BLaER1 (cell line): ENCODE data around the gene PRIMPOL.

Experiments used
- H3K27ac ChIP-seq: shearing (Covaris generic); formaldehyde crosslinking; 2 replicates; pipeline ENCODE4 v1.8.1; 2022
- H3K27me3 ChIP-seq: shearing (Covaris generic); formaldehyde crosslinking; 2 replicates; pipeline ENCODE4 v1.8.1; 2022
- H3K36me3 ChIP-seq: shearing (Covaris generic); formaldehyde crosslinking; 2 replicates; pipeline ENCODE4 v1.8.1; 2022
- H3K4me1 ChIP-seq: shearing (Covaris generic); formaldehyde crosslinking; 2 replicates; pipeline ENCODE4 v1.8.1; 2022
- H3K4me2 ChIP-seq: shearing (Covaris generic); formaldehyde crosslinking; 2 replicates; pipeline ENCODE4 v1.8.1; 2022
- H3K4me3 ChIP-seq: shearing (Covaris generic); formaldehyde crosslinking; 2 replicates; pipeline ENCODE4 v1.8.1; 2022
- H3K9ac ChIP-seq: shearing (Covaris generic); formaldehyde crosslinking; 2 replicates; pipeline ENCODE4 v1.8.1; 2022
- H3K9me3 ChIP-seq: shearing (Covaris generic); formaldehyde crosslinking; 2 replicates; pipeline ENCODE4 v1.8.1; 2022
- H4K20me1 ChIP-seq: shearing (Covaris generic); formaldehyde crosslinking; 2 replicates; pipeline ENCODE4 v1.8.1; 2022
- Cebpa-rat ChIP-seq: shearing (Covaris generic); IDR thresholded peaks from 2 replicates; pipeline ENCODE4 v1.8.1; 2022

PRIMPOL gene

GRCh38 chr4:184699941-184700340 lies 50.4 kb downstream of the PRIMPOL start:
- H3K4me2 ChIP-seq, result no peak overlapping the region
- H3K4me1 ChIP-seq, result no peaks in the 10 kb centered on the region
- H3K27me3 ChIP-seq, result no peaks in the 10 kb centered on the region
- no peaks in the 10 kb centered on the region for H3K9me3 ChIP-seq
- H3K4me3 ChIP-seq, result no peak overlapping the region
- no peaks in the 10 kb centered on the region for H4K20me1 ChIP-seq
- H3K9ac ChIP-seq, result no peak overlapping the region
- no peak for TF ChIP-seq Cebpa-rat
- H3K27ac ChIP-seq, result no peak overlapping the region
- H3K36me3 ChIP-seq, result peaks cover 98% of the 10 kb centered on the region

- Histone ChIP-seq H3K9ac (no peak overlapping the region), H4K20me1 (peaks cover 4% of the 10 kb centered on the region; the same call in 1 of the 2 replicates), H3K9me3 (no peaks in the 10 kb centered on the region), H3K27ac (no peak overlapping the region), H3K36me3 (peaks cover 100% of the 10 kb centered on the region), H3K27me3 (no peaks in the 10 kb centered on the region), H3K4me2 (no peak overlapping the region), H3K4me1 (no peaks in the 10 kb centered on the region), H3K4me3 (no peak overlapping the region)
- no peak for TF ChIP-seq Cebpa-rat
These were observed 52.6 kb downstream of the PRIMPOL start for GRCh38 chr4:184702114-184702513.

- TF ChIP-seq Cebpa-rat, result no peak
- Histone ChIP-seq H3K36me3 (peaks cover 91% of the 10 kb centered on the region), H4K20me1 (peaks cover 9% of the 10 kb centered on the region; the same call in 1 of the 2 replicates), H3K27ac (no peak overlapping the region), H3K27me3 (no peaks in the 10 kb centered on the region), H3K4me1 (no peaks in the 10 kb centered on the region), H3K4me3 (no peak overlapping the region), H3K4me2 (no peak overlapping the region), H3K9me3 (peaks cover 7% of the 10 kb centered on the region; the same call in 1 of the 2 replicates), H3K9ac (no peak overlapping the region)
These were observed 56.2 kb downstream of the PRIMPOL start for GRCh38 chr4:184705692-184706091.

- no peaks in the 10 kb centered on the region for H3K4me1 ChIP-seq
- H3K36me3 ChIP-seq, result peaks cover 91% of the 10 kb centered on the region
- peaks cover 9% of the 10 kb centered on the region; the same call in 1 of the 2 replicates for H4K20me1 ChIP-seq
- H3K9ac ChIP-seq, result no peak overlapping the region
- H3K4me2 ChIP-seq, result no peak overlapping the region
- H3K9me3 ChIP-seq, result peaks cover 7% of the 10 kb centered on the region; the same call in 1 of the 2 replicates
- no peaks in the 10 kb centered on the region for H3K27me3 ChIP-seq
- H3K27ac ChIP-seq, result no peak overlapping the region
- no peak for TF ChIP-seq Cebpa-rat
- H3K4me3 ChIP-seq, result no peak overlapping the region
These were observed 56.9 kb downstream of the PRIMPOL start for GRCh38 chr4:184706453-184706852.

GRCh38 chr4:184712322-184712721 lies 62.8 kb downstream of the PRIMPOL start:
- 0 out of 2 replicates have a peak, but pooled peaks cover 5% of the 10 kb centered on the region for H4K20me1 ChIP-seq
- H3K4me3 ChIP-seq, result no peak overlapping the region
- H3K27ac ChIP-seq, result no peak overlapping the region
- H3K36me3 ChIP-seq, result peaks cover 87% of the 10 kb centered on the region
- no peak for TF ChIP-seq Cebpa-rat
- H3K9ac ChIP-seq, result no peak overlapping the region
- H3K9me3 ChIP-seq, result peaks cover 7% of the 10 kb centered on the region; the same call in 1 of the 2 replicates
- no peaks in the 10 kb centered on the region for H3K27me3 ChIP-seq
- no peaks in the 10 kb centered on the region for H3K4me1 ChIP-seq
- no peak overlapping the region for H3K4me2 ChIP-seq

- no peak overlapping the region for H3K9ac ChIP-seq
- H3K27ac ChIP-seq, result no peak overlapping the region
- no peak overlapping the region for H3K4me2 ChIP-seq
- no peak overlapping the region for H3K4me3 ChIP-seq
- no peak for TF ChIP-seq Cebpa-rat
- H3K9me3 ChIP-seq, result peaks cover 6% of the 10 kb centered on the region; the same call in 1 of the 2 replicates
- H3K27me3 ChIP-seq, result no peaks in the 10 kb centered on the region
- H4K20me1 ChIP-seq, result peaks cover 16% of the 10 kb centered on the region; the same call in 1 of the 2 replicates
- H3K4me1 ChIP-seq, result no peaks in the 10 kb centered on the region
- peaks cover 94% of the 10 kb centered on the region for H3K36me3 ChIP-seq
These were observed 64.3 kb downstream of the PRIMPOL start for GRCh38 chr4:184713887-184714286.

GRCh38 chr4:184715526-184715925 lies 66.0 kb downstream of the PRIMPOL start:
- Histone ChIP-seq H3K27ac (no peak overlapping the region), H3K27me3 (no peaks in the 10 kb centered on the region), H3K9ac (no peak overlapping the region), H3K9me3 (no peaks in the 10 kb centered on the region; the same call in 1 of the 2 replicates), H3K36me3 (peaks cover 96% of the 10 kb centered on the region), H3K4me1 (no peaks in the 10 kb centered on the region), H3K4me2 (no peak overlapping the region), H4K20me1 (peaks cover 20% of the 10 kb centered on the region; the same call in 1 of the 2 replicates), H3K4me3 (no peak overlapping the region)
- TF ChIP-seq Cebpa-rat, result no peak

GRCh38 chr4:184719407-184719806 lies 69.9 kb downstream of the PRIMPOL start:
- Histone ChIP-seq H3K27ac (no peak overlapping the region), H3K27me3 (no peaks in the 10 kb centered on the region), H3K4me1 (no peaks in the 10 kb centered on the region), H3K9ac (no peak overlapping the region), H3K4me3 (no peak overlapping the region), H3K4me2 (no peak overlapping the region), H3K36me3 (peaks cover 97% of the 10 kb centered on the region), H3K9me3 (no peaks in the 10 kb centered on the region), H4K20me1 (peaks cover 20% of the 10 kb centered on the region; the same call in 1 of the 2 replicates)
- TF ChIP-seq Cebpa-rat, result no peak

GRCh38 chr4:184721254-184721653 lies 71.7 kb downstream of the PRIMPOL start:
- H3K4me2 ChIP-seq, result no peak overlapping the region
- no peak overlapping the region for H3K9ac ChIP-seq
- no peak overlapping the region for H3K4me3 ChIP-seq
- H3K27ac ChIP-seq, result no peak overlapping the region
- no peaks in the 10 kb centered on the region for H3K27me3 ChIP-seq
- H3K36me3 ChIP-seq, result peaks cover 97% of the 10 kb centered on the region
- no peaks in the 10 kb centered on the region for H3K9me3 ChIP-seq
- H3K4me1 ChIP-seq, result no peaks in the 10 kb centered on the region; the same call in 1 of the 2 replicates
- H4K20me1 ChIP-seq, result peaks cover 32% of the 10 kb centered on the region
- TF ChIP-seq Cebpa-rat, result no peak

- Histone ChIP-seq H4K20me1 (peaks cover 35% of the 10 kb centered on the region), H3K9me3 (no peaks in the 10 kb centered on the region), H3K4me3 (no peak overlapping the region), H3K9ac (no peak overlapping the region), H3K4me1 (peaks cover 7% of the 10 kb centered on the region; the same call in 1 of the 2 replicates), H3K36me3 (peaks cover 95% of the 10 kb centered on the region), H3K27ac (no peak overlapping the region), H3K27me3 (no peaks in the 10 kb centered on the region), H3K4me2 (no peak overlapping the region)
- TF ChIP-seq Cebpa-rat, result no peak
These were observed 73.3 kb downstream of the PRIMPOL start for GRCh38 chr4:184722798-184723197.

- no peak for TF ChIP-seq Cebpa-rat
- H3K4me3 ChIP-seq, result no peak overlapping the region
- peaks cover 49% of the 10 kb centered on the region for H4K20me1 ChIP-seq
- H3K27me3 ChIP-seq, result no peaks in the 10 kb centered on the region
- no peak overlapping the region for H3K27ac ChIP-seq
- H3K9me3 ChIP-seq, result no peaks in the 10 kb centered on the region
- peaks cover 81% of the 10 kb centered on the region for H3K36me3 ChIP-seq
- H3K9ac ChIP-seq, result no peak overlapping the region
- no peak overlapping the region for H3K4me2 ChIP-seq
- H3K4me1 ChIP-seq, result peaks cover 27% of the 10 kb centered on the region
These were observed 77.9 kb downstream of the PRIMPOL start for GRCh38 chr4:184727430-184727829.
